OCI-LY3 (cell line): Measurements from ENCODE around the gene RASL10A.

Source experiments
- H2AFZ ChIP-seq: fragments of 200-600, 300-600 bp; shearing (Covaris generic); 2 replicates; pipeline ENCODE4 v1.6.0; 2014; ENCODE audit warnings: antibody characterized with exemption, low read depth, low read length
- H3K27ac ChIP-seq: fragments of 200-600, 300-600 bp; sonication (generic); 2 replicates; pipeline ENCODE4 v1.5.1; 2014; ENCODE audit warnings: mild to moderate bottlenecking, low read length, moderate library complexity, mixed read lengths
- H3K27me3 ChIP-seq: fragments of 200-600, 300-600 bp; sonication (generic); 2 replicates; pipeline ENCODE4 v1.6.1; 2014; ENCODE audit warnings: low read depth, low read length, mixed read lengths
- H3K36me3 ChIP-seq: fragments of 200-600, 300-600 bp; sonication (generic); replicated peaks from 2 replicates; pipeline ENCODE3; 2014; ENCODE audit warnings: low read depth, low read length, mixed read lengths
- H3K4me1 ChIP-seq: fragments of 300-600, 200-600 bp; sonication (generic); 2 replicates; pipeline ENCODE4 v1.6.1; 2014; ENCODE audit warnings: low read length, mixed read lengths
- H3K4me2 ChIP-seq: fragments of 200-600, 300-600 bp; sonication (generic); 2 replicates; pipeline ENCODE4 v1.6.1; 2014; ENCODE audit warnings: low read length, mixed read lengths
- H3K4me3 ChIP-seq: fragments of 300-600, 200-600 bp; sonication (generic); 2 replicates; pipeline ENCODE4 v1.5.1; 2014; ENCODE audit warnings: antibody characterized with exemption, mild to moderate bottlenecking, low read length, moderate library complexity
- H3K79me2 ChIP-seq: fragments of 300-600, 200-600 bp; shearing (Covaris generic); 2 replicates; pipeline ENCODE4 v1.6.1; 2014; ENCODE audit warnings: mild to moderate bottlenecking, low read length, mixed read lengths
- H3K9ac ChIP-seq: fragments of 300-600, 200-600 bp; shearing (Covaris generic); 2 replicates; pipeline ENCODE4 v1.6.0; 2014; ENCODE audit warnings: mild to moderate bottlenecking, low read length, moderate library complexity
- H3K9me3 ChIP-seq: fragments of 200-600, 300-600 bp; shearing (Covaris generic); 2 replicates; pipeline ENCODE4 v1.6.1; 2014; ENCODE audit warnings: low read length, mixed read lengths; ENCODE audit not compliant: insufficient read depth
- H4K20me1 ChIP-seq: fragments of 200-600, 300-600 bp; sonication (generic); 2 replicates; pipeline ENCODE4 v1.6.1; 2016; ENCODE audit warnings: low read length, mixed read lengths; ENCODE audit not compliant: insufficient read depth
- EZH2phosphoT487 ChIP-seq: fragments of 200-600 bp; shearing (Covaris generic); IDR thresholded peaks from 2 replicates; pipeline ENCODE4 v1.6.1; 2018; ENCODE audit warnings: antibody characterized with exemption, mixed run types, low read depth
- TF ChIP-seq, protein P1 (sequence below): fragments of 200-600, 300-600 bp; sonication (generic); IDR thresholded peaks from 2 replicates; pipeline ENCODE4 v1.5.1; 2014; ENCODE audit warnings: antibody characterized with exemption, low read length, low read depth

The RASL10A gene

DNA sequence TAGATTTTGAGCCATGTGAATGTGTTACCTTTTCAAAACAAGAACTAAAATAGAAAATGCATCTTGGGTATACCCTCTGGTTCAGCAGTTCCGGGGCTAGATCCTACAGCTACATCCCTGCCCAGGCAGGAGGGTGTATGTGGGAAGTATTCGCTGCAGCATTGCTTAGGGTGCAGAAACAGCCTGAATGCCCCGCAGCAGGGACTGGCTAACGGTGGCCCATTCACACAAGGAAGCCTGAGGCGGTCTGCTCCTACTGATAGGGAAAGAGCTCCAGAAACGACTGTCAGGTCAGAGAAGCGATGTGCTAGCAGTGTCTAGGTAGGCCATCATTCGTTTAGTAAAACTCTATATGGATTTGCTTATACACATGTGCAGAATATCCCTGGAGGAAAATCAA lies 9.9 kb upstream of the RASL10A start:
- Histone ChIP-seq H2AFZ (no peak overlapping the region), H3K27me3 (no peaks in the 10 kb centered on the region), H3K9ac (no peak overlapping the region), H3K9me3 (no peaks in the 10 kb centered on the region), H4K20me1 (no peaks in the 10 kb centered on the region), H3K4me3 (no peak overlapping the region), H3K4me1 (no peaks in the 10 kb centered on the region), H3K27ac (no peak overlapping the region), H3K79me2 (no peaks in the 10 kb centered on the region), H3K36me3 (peaks cover 39% of the 10 kb centered on the region), H3K4me2 (no peak overlapping the region)
- no peak for TF ChIP-seq EZH2phosphoT487
- TF ChIP-seq, protein P1, sequence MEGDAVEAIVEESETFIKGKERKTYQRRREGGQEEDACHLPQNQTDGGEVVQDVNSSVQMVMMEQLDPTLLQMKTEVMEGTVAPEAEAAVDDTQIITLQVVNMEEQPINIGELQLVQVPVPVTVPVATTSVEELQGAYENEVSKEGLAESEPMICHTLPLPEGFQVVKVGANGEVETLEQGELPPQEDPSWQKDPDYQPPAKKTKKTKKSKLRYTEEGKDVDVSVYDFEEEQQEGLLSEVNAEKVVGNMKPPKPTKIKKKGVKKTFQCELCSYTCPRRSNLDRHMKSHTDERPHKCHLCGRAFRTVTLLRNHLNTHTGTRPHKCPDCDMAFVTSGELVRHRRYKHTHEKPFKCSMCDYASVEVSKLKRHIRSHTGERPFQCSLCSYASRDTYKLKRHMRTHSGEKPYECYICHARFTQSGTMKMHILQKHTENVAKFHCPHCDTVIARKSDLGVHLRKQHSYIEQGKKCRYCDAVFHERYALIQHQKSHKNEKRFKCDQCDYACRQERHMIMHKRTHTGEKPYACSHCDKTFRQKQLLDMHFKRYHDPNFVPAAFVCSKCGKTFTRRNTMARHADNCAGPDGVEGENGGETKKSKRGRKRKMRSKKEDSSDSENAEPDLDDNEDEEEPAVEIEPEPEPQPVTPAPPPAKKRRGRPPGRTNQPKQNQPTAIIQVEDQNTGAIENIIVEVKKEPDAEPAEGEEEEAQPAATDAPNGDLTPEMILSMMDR, result no peak

- Histone ChIP-seq H3K27ac (no peak overlapping the region), H4K20me1 (no peaks in the 10 kb centered on the region), H3K79me2 (no peaks in the 10 kb centered on the region), H3K4me1 (no peaks in the 10 kb centered on the region), H3K4me2 (no peak overlapping the region), H3K9me3 (no peaks in the 10 kb centered on the region), H3K36me3 (peaks cover 28% of the 10 kb centered on the region), H3K9ac (no peak overlapping the region), H3K4me3 (no peak overlapping the region), H3K27me3 (no peaks in the 10 kb centered on the region), H2AFZ (no peak overlapping the region)
- no peak for TF ChIP-seq EZH2phosphoT487
Measured at GRCh38 chr22:29323641-29324040, 8.1 kb upstream of the RASL10A start.

DNA sequence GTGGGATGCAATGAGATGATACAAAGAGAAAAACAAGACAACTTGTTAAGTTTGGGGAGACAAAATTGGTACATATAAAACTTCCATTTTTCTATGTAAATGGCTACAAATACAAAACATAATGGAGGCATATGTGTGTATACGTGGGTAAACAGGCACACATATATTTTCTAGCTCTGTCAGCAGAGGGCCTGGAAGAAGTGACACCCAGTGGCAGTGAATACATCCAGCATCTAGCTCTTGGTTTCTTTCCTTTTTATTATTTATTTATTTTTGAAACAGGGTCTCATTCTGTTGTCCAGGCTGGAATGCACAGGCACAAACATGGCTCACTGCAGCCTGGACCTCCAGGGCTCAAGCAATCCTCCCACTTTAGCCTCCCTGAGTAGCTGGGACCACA lies 5.0 kb upstream of the RASL10A start:
- Histone ChIP-seq H3K79me2 (no peaks in the 10 kb centered on the region), H3K27ac (no peak overlapping the region), H3K4me3 (no peak overlapping the region), H3K27me3 (no peaks in the 10 kb centered on the region), H2AFZ (no peak overlapping the region), H3K4me1 (no peaks in the 10 kb centered on the region), H4K20me1 (no peaks in the 10 kb centered on the region), H3K9me3 (no peaks in the 10 kb centered on the region), H3K36me3 (peaks cover 4% of the 10 kb centered on the region), H3K9ac (no peak overlapping the region), H3K4me2 (no peak overlapping the region)
- TF ChIP-seq, protein P1, result no peak
- no peak for TF ChIP-seq EZH2phosphoT487

DNA sequence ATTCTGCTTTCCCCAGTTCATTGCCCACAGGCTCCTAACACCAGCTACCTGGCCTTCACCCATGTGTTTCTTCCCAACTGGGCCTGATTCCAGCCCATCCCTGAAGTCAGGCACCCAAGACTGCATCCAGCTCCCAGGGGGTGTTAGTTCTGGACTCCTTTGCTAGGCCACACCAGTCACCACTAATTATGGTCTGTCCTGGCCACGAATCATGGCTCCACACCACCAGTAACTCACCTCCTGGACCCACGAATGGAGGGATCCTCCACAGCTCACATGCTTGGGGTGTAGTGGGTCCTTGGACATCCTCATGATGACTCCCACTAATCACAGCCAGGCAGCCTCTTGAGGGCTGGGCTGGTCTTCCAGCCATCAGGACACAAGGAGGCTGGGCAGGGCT lies 3.6 kb upstream of the RASL10A start:
- Histone ChIP-seq H3K27ac (no peak overlapping the region), H3K9ac (no peak overlapping the region), H3K9me3 (no peaks in the 10 kb centered on the region), H2AFZ (no peak overlapping the region), H3K4me2 (no peak overlapping the region), H3K4me1 (no peaks in the 10 kb centered on the region), H3K36me3 (no peaks in the 10 kb centered on the region), H3K4me3 (no peak overlapping the region), H4K20me1 (no peaks in the 10 kb centered on the region), H3K79me2 (no peaks in the 10 kb centered on the region), H3K27me3 (no peaks in the 10 kb centered on the region)
- TF ChIP-seq, protein P1, result no peak
- no peak for TF ChIP-seq EZH2phosphoT487
